Sigmoid colon (tissue), 4 donors: ENCODE results near the gene HPDL.

Experiments used
- CTCF ChIP-seq, 4 experiments: fragments of 450-650 bp in 3 of 4; fragments of 200-600 bp in 1 of 4; IDR thresholded peaks; one replicate each; pipeline ENCODE4 v1.5.1; 2016 to 2019; ENCODE audit warnings: antibody characterized with exemption in 4 of 4, mild to moderate bottlenecking in 3 of 4, moderate library complexity in 2 of 4
- EP300 ChIP-seq, 4 donors: sonication (generic); formaldehyde crosslinking; IDR thresholded peaks; one replicate each; pipeline ENCODE4 v1.6.1; 2017; ENCODE audit warnings: antibody characterized with exemption in 4 of 4
- POLR2A ChIP-seq, 2 donors: fragments of 450-650 bp; IDR thresholded peaks; one replicate each; pipeline ENCODE4 v1.6.1; 2016; ENCODE audit warnings: antibody characterized with exemption in 2 of 2, mild to moderate bottlenecking in 2 of 2, moderate library complexity in 2 of 2
- POLR2AphosphoS5 ChIP-seq, 4 donors: sonication (generic); formaldehyde crosslinking; IDR thresholded peaks; one replicate each; pipeline ENCODE4 v1.6.1; 2017; ENCODE audit warnings: antibody characterized with exemption in 4 of 4

GRCh38 chr1:45322486-45323040 is 4.1 kb upstream of the HPDL start:
- TF ChIP-seq CTCF (IDR thresholded peaks at IDR 0.05) (no peak), POLR2A (IDR thresholded peaks at IDR 0.05) (no peak), POLR2AphosphoS5 (IDR thresholded peaks at IDR 0.05) (no peak), EP300 (IDR thresholded peaks at IDR 0.05) (no peak)
